Measurements from ENCODE around the gene VIPR2. TPM values are rescaled to one million over a fixed set of nuclear protein-coding genes. Genes with fewer than 3 reads are reported as not detected.
"Not testable (repeated sequence)": the region's sequence is repeated elsewhere in the genome, so short reads cannot be mapped to it uniquely, and the experiment has no call there.

The VIPR2 gene
- total RNA-seq, 1 experiment from 2014 or later: not detected

DNA sequence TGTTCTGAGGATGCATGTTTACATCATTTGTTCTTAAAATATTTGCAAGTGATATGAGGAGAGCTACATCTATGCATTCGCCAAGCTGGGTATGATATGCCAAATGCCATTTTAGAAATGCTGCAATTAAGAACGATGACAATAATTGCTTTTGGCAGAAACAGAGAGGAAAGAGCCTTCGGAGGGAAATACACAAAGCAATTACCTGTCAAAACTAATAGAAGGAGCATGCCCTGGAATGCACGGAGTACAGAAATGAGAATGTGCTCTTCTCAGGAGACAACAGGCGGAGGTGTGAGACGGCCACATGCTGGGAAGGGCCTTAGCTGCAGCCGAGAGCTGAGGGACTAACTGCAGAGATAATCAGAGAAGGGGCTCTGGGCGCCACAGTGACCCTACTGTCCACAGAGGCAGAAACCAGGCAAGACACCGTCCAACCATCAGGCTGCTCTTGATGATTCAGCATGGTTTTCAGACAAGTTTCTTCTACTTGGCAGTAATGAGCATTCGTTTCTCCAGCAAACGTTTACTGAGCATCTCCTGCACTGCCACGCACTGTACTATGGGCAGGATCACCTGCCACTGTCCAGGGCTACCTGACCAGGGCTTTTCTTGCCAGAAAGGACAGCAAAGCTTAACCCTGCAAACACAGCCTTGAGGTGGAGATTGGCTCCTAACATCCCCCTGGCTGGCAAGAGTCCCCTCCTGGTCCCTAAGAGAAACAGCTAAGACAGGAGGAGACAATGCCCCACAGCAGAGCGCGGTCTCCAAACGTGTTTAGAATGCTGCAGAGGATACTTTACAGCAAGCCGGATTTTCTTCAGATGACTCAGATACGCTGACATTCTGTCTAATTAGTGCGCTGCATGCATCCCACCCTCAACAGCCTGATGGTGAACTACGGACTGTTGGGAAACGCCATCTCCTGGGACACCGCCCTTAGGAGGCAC is 18.1 kb downstream of the VIPR2 start:
- CTCF ChIA-PET: no interaction called here
- DNase-seq: no peak
- no TSS peak for BruUV-seq (replicated peaks)
- Histone ChIP-seq H3K27me3 (ENCODE audit: insufficient read depth, low read depth) (peaks cover 92% of the 10 kb centered on the region), H3K79me2 (ENCODE audit: low read depth) (no peaks in the 10 kb centered on the region), H3K27ac (no peak overlapping the region), H3K4me1 (replicated peaks; ENCODE audit: insufficient read depth) (no peaks in the 10 kb centered on the region), H3F3A (ENCODE audit: insufficient read depth, low read depth) (no peaks in the 10 kb centered on the region), H2AFZ (no peak overlapping the region), H3K36me3 (ENCODE audit: low read depth) (no peaks in the 10 kb centered on the region), H3K4me2 (no peak overlapping the region), H3K9me2 (ENCODE audit: insufficient read depth) (no peaks in the 10 kb centered on the region), H4K20me1 (ENCODE audit: insufficient read depth) (no peaks in the 10 kb centered on the region; the same call in 1 of the 2 replicates), H3K4me3 (no peak overlapping the region), H3K9me3 (ENCODE audit: insufficient read depth, low read depth) (no peaks in the 10 kb centered on the region)
- POLR2A ChIA-PET (ENCODE audit: unreplicated experiment): no interaction called here
- TF ChIP-seq EZH2 (IDR thresholded peaks at IDR 0.05; ENCODE audit: low read depth): no peak
- TF ChIP-seq, protein P1, sequence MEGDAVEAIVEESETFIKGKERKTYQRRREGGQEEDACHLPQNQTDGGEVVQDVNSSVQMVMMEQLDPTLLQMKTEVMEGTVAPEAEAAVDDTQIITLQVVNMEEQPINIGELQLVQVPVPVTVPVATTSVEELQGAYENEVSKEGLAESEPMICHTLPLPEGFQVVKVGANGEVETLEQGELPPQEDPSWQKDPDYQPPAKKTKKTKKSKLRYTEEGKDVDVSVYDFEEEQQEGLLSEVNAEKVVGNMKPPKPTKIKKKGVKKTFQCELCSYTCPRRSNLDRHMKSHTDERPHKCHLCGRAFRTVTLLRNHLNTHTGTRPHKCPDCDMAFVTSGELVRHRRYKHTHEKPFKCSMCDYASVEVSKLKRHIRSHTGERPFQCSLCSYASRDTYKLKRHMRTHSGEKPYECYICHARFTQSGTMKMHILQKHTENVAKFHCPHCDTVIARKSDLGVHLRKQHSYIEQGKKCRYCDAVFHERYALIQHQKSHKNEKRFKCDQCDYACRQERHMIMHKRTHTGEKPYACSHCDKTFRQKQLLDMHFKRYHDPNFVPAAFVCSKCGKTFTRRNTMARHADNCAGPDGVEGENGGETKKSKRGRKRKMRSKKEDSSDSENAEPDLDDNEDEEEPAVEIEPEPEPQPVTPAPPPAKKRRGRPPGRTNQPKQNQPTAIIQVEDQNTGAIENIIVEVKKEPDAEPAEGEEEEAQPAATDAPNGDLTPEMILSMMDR (conservative IDR thresholded peaks at IDR 0.05): no peak
- intact Hi-C loops (cut with micrococcal nuclease; ENCODE audit: unreplicated experiment): no loop called here

DNA sequence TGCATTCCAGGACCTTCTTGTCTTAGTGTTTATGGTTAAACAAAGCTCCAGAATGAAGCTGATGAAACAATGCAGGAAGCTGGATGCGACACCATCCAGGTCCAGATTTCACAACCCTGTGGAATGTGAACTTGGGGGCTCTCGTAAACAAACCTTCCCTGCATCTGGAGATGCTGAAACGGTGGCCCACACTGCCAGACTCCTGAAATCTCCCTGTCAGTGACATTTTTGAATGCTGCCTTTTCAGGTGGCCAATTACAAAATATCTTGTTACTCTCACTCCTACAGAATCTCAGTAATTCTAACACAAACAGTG is 18.8 kb downstream of the VIPR2 start:
- intact Hi-C loops (cut with micrococcal nuclease; ENCODE audit: unreplicated experiment): no loop called here
- peaks cover 92% of the 10 kb centered on the region for H3K27me3 ChIP-seq (ENCODE audit: insufficient read depth, low read depth)
- CTCF ChIA-PET: no interaction called here
- TF ChIP-seq, protein P1 (conservative IDR thresholded peaks at IDR 0.05): no peak
- TF ChIP-seq EZH2 (IDR thresholded peaks at IDR 0.05; ENCODE audit: low read depth): no peak
- H3K27ac ChIP-seq: no peak overlapping the region
- POLR2A ChIA-PET (ENCODE audit: unreplicated experiment): no interaction called here
- no peak overlapping the region for H3K4me3 ChIP-seq
- H2AFZ ChIP-seq: no peak overlapping the region
- BruUV-seq (replicated peaks): no TSS peak
- H3K9me2 ChIP-seq (ENCODE audit: insufficient read depth): no peaks in the 10 kb centered on the region
- no peaks in the 10 kb centered on the region for H3K4me1 ChIP-seq (replicated peaks; ENCODE audit: insufficient read depth)
- no peaks in the 10 kb centered on the region for H3K36me3 ChIP-seq (ENCODE audit: low read depth)
- no peaks in the 10 kb centered on the region for H3K9me3 ChIP-seq (ENCODE audit: insufficient read depth, low read depth)
- no peaks in the 10 kb centered on the region for H3F3A ChIP-seq (ENCODE audit: insufficient read depth, low read depth)
- H3K79me2 ChIP-seq (ENCODE audit: low read depth): no peaks in the 10 kb centered on the region
- no peak overlapping the region for H3K4me2 ChIP-seq
- no peak for DNase-seq
- no peaks in the 10 kb centered on the region; the same call in 1 of the 2 replicates for H4K20me1 ChIP-seq (ENCODE audit: insufficient read depth)

DNA sequence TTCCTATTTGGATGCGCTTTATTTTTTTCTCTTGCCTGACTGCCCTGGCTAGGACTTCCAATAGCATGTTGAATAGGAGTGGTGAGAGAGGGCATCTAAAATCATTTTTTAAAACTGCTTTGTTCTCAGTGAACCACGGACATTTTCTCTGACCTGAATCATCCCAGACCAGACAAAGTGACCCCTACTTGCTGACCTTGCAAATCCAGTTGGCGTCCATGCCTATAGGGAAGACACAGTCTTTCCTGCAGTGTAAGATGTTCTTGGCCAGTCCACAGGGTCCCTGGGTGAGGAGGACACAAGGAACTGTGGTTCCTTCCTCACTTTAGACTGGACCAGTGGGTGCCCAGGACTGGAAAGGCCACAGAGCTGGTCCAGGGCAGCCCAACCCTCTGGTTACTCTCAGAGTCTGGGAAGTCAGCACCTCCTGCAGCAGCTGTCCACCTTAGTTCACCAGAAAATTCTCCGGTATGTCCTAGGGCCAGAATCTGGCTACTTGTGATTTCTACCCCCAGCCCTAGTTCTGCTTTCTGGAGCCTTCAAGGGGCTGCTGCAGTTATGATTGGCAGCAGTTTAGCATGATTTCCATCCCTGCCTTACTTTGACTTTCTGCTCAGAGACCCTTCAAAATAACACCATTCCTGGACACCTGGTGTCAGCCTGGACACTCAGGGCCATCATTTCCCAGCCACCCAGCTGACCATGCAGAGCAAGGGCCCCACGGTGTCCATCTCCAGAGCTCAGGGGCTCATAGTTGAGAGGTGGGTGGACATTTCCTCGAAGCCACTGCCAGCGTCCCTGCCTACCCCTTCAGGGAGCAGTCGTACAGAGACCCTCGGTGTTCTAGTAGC is 19.3 kb downstream of the VIPR2 start:
- H3K36me3 ChIP-seq (ENCODE audit: low read depth): no peaks in the 10 kb centered on the region
- H3K9me3 ChIP-seq (ENCODE audit: insufficient read depth, low read depth): no peaks in the 10 kb centered on the region
- POLR2A ChIA-PET (ENCODE audit: unreplicated experiment): no interaction called here
- no peaks in the 10 kb centered on the region; the same call in 1 of the 2 replicates for H4K20me1 ChIP-seq (ENCODE audit: insufficient read depth)
- H3K79me2 ChIP-seq (ENCODE audit: low read depth): no peaks in the 10 kb centered on the region
- DNase-seq: no peak
- TF ChIP-seq EZH2 (IDR thresholded peaks at IDR 0.05; ENCODE audit: low read depth): no peak
- TF ChIP-seq, protein P1 (conservative IDR thresholded peaks at IDR 0.05): no peak
- H3K4me3 ChIP-seq: no peak overlapping the region
- no peaks in the 10 kb centered on the region for H3K4me1 ChIP-seq (replicated peaks; ENCODE audit: insufficient read depth)
- no TSS peak for BruUV-seq (replicated peaks)
- no peak overlapping the region for H2AFZ ChIP-seq
- CTCF ChIA-PET: no interaction called here
- no peaks in the 10 kb centered on the region for H3F3A ChIP-seq (ENCODE audit: insufficient read depth, low read depth)
- H3K27me3 ChIP-seq (ENCODE audit: insufficient read depth, low read depth): peaks cover 92% of the 10 kb centered on the region
- H3K9me2 ChIP-seq (ENCODE audit: insufficient read depth): no peaks in the 10 kb centered on the region
- no peak overlapping the region for H3K4me2 ChIP-seq
- no peak overlapping the region for H3K27ac ChIP-seq
- intact Hi-C loops (cut with micrococcal nuclease; ENCODE audit: unreplicated experiment): no loop called here

DNA sequence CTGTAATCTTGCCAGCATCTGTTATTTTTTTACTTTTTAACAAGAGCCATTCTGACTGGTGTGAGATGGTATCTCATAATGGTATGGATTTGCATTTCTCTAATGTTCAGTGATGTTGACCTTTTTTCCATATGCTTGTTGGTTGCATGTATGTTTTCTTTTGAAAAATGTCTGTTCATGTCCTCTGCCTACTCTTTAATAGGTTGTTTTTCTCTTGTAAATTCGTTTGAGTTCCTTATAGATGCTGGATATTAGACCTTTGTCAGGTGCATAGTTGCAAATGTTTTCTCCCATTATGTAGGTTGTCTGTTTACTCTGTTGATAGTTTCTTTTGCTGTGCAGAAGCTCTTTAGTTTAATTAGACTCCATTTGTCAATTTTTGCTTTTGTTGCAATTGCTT is 20.9 kb downstream of the VIPR2 start:
- BruUV-seq (replicated peaks); H3K27ac ChIP-seq; DNase-seq; CTCF ChIA-PET; H3F3A ChIP-seq (ENCODE audit: insufficient read depth, low read depth); H4K20me1 ChIP-seq (ENCODE audit: insufficient read depth); H3K79me2 ChIP-seq (ENCODE audit: low read depth); intact Hi-C loops (cut with micrococcal nuclease; ENCODE audit: unreplicated experiment); H2AFZ ChIP-seq; POLR2A ChIA-PET (ENCODE audit: unreplicated experiment); H3K4me3 ChIP-seq; H3K4me2 ChIP-seq; H3K4me1 ChIP-seq (replicated peaks; ENCODE audit: insufficient read depth); H3K36me3 ChIP-seq (ENCODE audit: low read depth); H3K9me3 ChIP-seq (ENCODE audit: insufficient read depth, low read depth); H3K9me2 ChIP-seq (ENCODE audit: insufficient read depth): not testable (repeated sequence)
- peaks cover 100% of the 10 kb centered on the region for H3K27me3 ChIP-seq (ENCODE audit: insufficient read depth, low read depth)

DNA sequence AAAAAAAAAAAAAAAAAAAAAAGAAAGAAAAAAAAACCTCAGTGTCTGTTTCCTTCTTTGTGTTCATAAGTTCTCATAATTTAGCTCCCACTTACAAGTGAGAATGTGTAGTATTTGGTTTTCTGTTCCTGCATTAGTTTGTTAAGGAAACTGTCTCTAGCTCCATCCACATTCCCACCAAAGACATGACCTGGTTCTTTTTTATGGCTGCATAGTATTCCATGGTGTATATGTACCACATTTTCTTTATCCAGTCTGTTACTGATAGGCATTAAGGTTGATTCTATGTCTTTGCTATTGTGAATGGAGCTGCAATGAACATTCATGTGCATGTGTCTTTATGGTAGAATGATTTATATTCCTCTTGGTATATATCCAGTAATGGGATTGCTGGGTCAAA is 21.4 kb downstream of the VIPR2 start:
- H4K20me1 ChIP-seq (ENCODE audit: insufficient read depth); CTCF ChIA-PET; H3K79me2 ChIP-seq (ENCODE audit: low read depth); H3K4me2 ChIP-seq; H3K27ac ChIP-seq; intact Hi-C loops (cut with micrococcal nuclease; ENCODE audit: unreplicated experiment); BruUV-seq (replicated peaks); H3K4me3 ChIP-seq; H3K4me1 ChIP-seq (replicated peaks; ENCODE audit: insufficient read depth); H3K9me3 ChIP-seq (ENCODE audit: insufficient read depth, low read depth); H3F3A ChIP-seq (ENCODE audit: insufficient read depth, low read depth); POLR2A ChIA-PET (ENCODE audit: unreplicated experiment); H2AFZ ChIP-seq; H3K9me2 ChIP-seq (ENCODE audit: insufficient read depth); DNase-seq; H3K36me3 ChIP-seq (ENCODE audit: low read depth): not testable (repeated sequence)
- peaks cover 100% of the 10 kb centered on the region for H3K27me3 ChIP-seq (ENCODE audit: insufficient read depth, low read depth)
